Measurements from ENCODE around the gene ING3.

The ING3 gene

DNA sequence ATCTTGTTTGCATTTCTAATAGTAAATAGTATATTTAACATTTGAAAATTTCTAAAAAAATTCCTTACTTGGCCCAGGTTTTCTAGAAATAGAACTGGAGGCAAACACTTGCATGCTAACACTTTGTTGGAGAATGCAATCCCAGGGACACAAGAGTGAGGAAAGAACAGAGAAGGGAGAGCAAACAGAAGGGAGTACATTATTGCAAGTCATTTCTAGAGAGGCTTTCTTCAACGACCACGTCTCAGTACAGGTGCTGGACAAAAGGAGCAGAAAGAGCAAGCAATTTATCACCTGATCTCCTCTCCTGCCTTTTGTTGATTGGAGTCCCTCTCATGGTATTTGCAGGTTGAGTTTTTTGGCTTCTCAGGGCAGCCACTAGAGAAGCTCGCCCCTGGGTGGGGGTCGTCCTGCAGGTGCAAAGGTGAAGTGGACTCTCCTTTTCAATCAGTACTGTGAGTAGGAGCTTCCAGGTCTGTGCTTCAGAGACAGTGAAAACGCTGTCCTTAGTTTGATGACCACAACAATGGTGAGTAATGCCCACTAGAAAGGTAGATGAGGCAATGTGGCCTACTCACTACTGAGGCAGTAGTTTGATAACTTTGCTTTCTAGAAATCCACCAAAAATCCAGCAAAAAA lies 43.1 kb downstream of the ING3 start:
- Histone ChIP-seq H3K9ac (ENCODE audit: low read depth in 1 of 2, low read length in 2 of 2) (no peak overlapping the region), H3K9me3 (ENCODE audit: control insufficient read depth in 1 of 2, low read length in 2 of 2) (no peaks in the 10 kb centered on the region), H3K4me3 (ENCODE audit: low read depth in 1 of 2, low read length in 2 of 2) (no peak overlapping the region), H3K36me3 (ENCODE audit: control insufficient read depth in 1 of 2, insufficient read depth in 2 of 2, low read length in 2 of 2) (no peaks in the 10 kb centered on the region), H3K27ac (ENCODE audit: low read depth, low read length) (no peak overlapping the region), H3K4me1 (ENCODE audit: control insufficient read depth in 1 of 2, insufficient read depth in 2 of 2, low read length in 2 of 2) (peaks cover 9 to 14% of the 10 kb centered on the region in 2 donors), H3K27me3 (ENCODE audit: control insufficient read depth in 1 of 2, insufficient read depth in 2 of 2, low read length in 2 of 2) (peaks cover 4 to 8% of the 10 kb centered on the region in 2 donors)

DNA sequence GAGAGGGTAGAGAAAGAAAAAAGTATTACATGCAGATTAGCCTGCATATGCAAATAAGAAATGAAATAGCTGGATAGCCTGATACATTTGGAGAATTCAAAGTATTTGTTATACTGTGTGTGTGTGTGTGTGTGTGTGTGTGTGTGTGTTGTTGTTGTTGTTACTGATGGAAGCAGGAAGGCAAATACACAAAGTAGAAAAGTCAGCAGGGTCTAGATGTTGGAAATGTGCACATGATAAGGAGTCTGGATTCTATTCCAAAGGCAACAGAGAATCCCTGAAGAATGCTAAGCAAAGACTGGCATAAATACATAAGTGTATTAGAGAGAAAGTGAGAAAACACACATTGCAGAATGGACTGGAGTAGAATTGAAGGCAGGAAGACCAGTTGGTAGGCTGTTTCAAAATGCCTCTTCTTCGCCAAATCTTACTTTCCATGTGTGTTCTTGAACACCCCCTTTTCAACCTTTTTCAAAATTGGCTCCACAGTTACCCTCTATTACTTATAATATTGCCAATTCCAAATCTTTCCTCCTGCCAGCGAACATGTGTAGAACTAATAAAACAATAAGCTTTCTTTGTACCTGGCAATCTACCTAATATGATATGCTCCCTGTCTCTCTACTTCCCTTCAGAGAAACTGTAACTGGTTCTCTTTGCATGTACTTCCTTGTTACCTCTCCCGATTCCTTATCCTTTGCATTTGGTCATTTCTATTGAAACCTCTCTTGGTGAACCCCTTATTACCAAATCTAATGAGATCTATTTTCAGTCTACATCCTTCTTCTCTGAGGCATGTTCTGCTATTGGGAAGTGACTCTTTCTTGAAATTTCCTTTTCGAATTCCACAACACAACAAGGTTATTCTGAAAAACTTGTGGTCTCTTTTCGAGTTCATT lies 44.2 kb downstream of the ING3 start:
- Histone ChIP-seq H3K36me3 (ENCODE audit: control insufficient read depth in 1 of 2, insufficient read depth in 2 of 2, low read length in 2 of 2) (no peaks in the 10 kb centered on the region), H3K9ac (ENCODE audit: low read depth in 1 of 2, low read length in 2 of 2) (no peak overlapping the region), H3K27ac (ENCODE audit: low read depth, low read length) (no peak overlapping the region), H3K4me3 (ENCODE audit: low read depth in 1 of 2, low read length in 2 of 2) (no peak overlapping the region), H3K27me3 (ENCODE audit: control insufficient read depth in 1 of 2, insufficient read depth in 2 of 2, low read length in 2 of 2) (peaks cover under 1 to 5% of the 10 kb centered on the region in 2 donors), H3K4me1 (ENCODE audit: control insufficient read depth in 1 of 2, insufficient read depth in 2 of 2, low read length in 2 of 2) (peaks cover 3 to 17% of the 10 kb centered on the region in 2 donors), H3K9me3 (ENCODE audit: control insufficient read depth in 1 of 2, low read length in 2 of 2) (no peaks in the 10 kb centered on the region)

DNA sequence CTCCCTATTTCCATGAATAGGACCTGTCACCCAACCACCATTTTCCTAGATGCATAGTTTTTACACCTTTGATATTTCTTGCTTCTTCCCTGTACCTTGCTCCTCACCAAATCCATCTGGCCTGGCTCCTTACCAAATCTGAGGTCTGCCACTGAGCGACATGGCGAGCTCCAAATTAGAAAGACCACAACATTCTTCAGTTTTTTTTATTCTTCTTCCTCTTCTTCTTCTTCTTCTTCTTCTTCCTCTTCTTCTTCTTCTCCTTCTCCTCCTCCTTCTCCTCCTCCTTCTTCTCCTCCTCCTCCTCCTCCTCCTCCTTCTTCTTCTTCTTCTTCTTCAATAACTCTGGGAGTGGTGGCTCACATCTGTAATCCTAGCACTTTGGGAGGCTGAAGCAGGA lies 45.1 kb downstream of the ING3 start:
- Histone ChIP-seq H3K27me3 (ENCODE audit: control insufficient read depth in 1 of 2, insufficient read depth in 2 of 2, low read length in 2 of 2) (peaks cover 0 to 1% of the 10 kb centered on the region in 2 donors), H3K4me1 (ENCODE audit: control insufficient read depth in 1 of 2, insufficient read depth in 2 of 2, low read length in 2 of 2) (peaks cover 3 to 20% of the 10 kb centered on the region in 2 donors), H3K27ac (ENCODE audit: low read depth, low read length) (no peak overlapping the region)

DNA sequence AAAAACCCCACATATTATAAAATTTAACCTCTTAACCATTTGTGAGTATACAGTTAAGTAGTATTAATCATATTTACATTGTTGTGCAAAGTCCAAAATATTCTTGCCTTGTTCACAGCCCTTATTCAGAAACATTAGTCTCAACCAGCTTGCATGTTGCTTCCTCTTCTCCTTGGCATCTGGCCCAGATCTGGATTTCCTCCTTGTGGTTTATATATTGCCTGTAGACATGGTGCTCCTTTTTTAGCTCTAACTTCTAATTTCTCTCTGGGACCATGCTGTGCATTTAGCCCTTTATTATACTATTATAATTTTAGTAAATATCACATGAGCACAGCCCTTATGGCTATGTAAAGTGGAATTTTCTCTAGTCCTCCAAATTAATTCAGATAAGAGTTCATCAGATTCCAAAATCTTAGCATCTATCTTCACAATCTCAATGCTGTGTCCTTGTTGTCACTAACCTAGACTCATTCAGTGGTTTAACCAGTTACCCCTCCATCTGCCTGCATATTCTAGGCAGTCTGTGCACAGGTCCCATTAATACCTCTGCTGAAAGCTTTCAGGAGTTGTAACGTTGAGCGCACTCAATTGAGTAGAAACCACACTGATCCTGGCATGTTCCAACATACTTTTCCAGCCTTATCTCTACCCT lies 45.9 kb downstream of the ING3 start:
- Histone ChIP-seq H3K4me1 (ENCODE audit: control insufficient read depth in 1 of 2, insufficient read depth in 2 of 2, low read length in 2 of 2) (peaks cover 3 to 20% of the 10 kb centered on the region in 2 donors), H3K9me3 (ENCODE audit: control insufficient read depth in 1 of 2, low read length in 2 of 2) (no peaks in the 10 kb centered on the region), H3K9ac (ENCODE audit: low read depth in 1 of 2, low read length in 2 of 2) (no peak overlapping the region), H3K27ac (ENCODE audit: low read depth, low read length) (no peak overlapping the region), H3K27me3 (ENCODE audit: control insufficient read depth in 1 of 2, insufficient read depth in 2 of 2, low read length in 2 of 2) (no peaks in the 10 kb centered on the region), H3K4me3 (ENCODE audit: low read depth in 1 of 2, low read length in 2 of 2) (no peak overlapping the region), H3K36me3 (ENCODE audit: control insufficient read depth in 1 of 2, insufficient read depth in 2 of 2, low read length in 2 of 2) (no peaks in the 10 kb centered on the region)

More for the DNA sequence above, 45.1 kb downstream of the ING3 start:
- H3K36me3 ChIP-seq (ENCODE audit: control insufficient read depth in 1 of 2, insufficient read depth in 2 of 2, low read length in 2 of 2), result no peaks in the 10 kb centered on the region
- H3K4me3 ChIP-seq (ENCODE audit: low read depth in 1 of 2, low read length in 2 of 2), result no peak overlapping the region
- H3K9me3 ChIP-seq (ENCODE audit: control insufficient read depth in 1 of 2, low read length in 2 of 2), result no peaks in the 10 kb centered on the region
- no peak overlapping the region for H3K9ac ChIP-seq (ENCODE audit: low read depth in 1 of 2, low read length in 2 of 2)

DNA sequence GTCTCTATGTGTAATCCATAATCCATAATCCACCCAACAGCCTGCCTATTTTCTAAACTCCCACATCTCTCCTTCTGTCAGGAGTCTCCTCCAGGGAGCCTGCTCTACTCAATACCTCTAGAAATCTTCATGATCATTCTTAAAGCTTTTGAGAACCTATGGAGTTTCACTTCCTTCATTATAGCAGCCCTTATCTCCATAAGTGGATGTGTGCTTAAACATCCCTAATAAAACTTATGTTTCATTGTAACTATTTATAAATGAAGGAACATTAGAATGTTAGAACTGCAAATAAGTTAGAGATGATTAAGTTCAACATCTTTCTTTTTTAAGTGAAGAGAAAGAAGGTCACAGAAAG lies 46.4 kb downstream of the ING3 start:
- H3K27me3 ChIP-seq (ENCODE audit: control insufficient read depth in 1 of 2, insufficient read depth in 2 of 2, low read length in 2 of 2), result no peaks in the 10 kb centered on the region
- no peaks in the 10 kb centered on the region for H3K36me3 ChIP-seq (ENCODE audit: control insufficient read depth in 1 of 2, insufficient read depth in 2 of 2, low read length in 2 of 2)
- H3K4me3 ChIP-seq (ENCODE audit: low read depth in 1 of 2, low read length in 2 of 2), result no peak overlapping the region
- H3K9me3 ChIP-seq (ENCODE audit: control insufficient read depth in 1 of 2, low read length in 2 of 2), result no peaks in the 10 kb centered on the region
- no peak overlapping the region for H3K27ac ChIP-seq (ENCODE audit: low read depth, low read length)
- peaks cover 3 to 20% of the 10 kb centered on the region in 2 donors for H3K4me1 ChIP-seq (ENCODE audit: control insufficient read depth in 1 of 2, insufficient read depth in 2 of 2, low read length in 2 of 2)
- H3K9ac ChIP-seq (ENCODE audit: low read depth in 1 of 2, low read length in 2 of 2), result no peak overlapping the region

DNA sequence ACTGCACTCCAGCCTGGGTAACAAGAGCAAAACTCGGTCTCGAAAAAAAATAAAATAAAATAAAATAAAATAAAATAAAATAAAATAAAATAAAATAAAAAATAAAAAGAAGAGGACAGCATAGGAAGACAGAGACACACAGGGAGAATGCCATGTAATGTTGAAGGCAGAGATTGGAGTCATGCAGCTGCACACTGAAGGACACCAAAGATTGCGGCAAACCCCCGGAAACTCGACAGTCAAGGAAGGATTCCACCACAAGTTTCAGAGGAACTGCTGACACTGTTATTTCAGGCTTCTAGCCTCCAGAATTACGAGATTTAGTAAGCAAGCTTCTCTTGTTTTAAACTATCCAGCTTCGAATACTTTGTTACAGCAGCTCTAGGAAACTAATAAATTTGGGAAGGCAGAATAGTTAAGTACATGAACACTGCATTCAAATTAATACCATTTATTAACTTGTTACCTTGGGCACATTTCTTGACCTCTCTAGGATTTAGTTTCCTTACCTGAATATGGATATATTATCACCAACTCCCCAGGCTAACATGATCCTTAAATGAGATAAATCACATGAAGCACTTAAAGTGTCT lies 47.4 kb downstream of the ING3 start:
- Histone ChIP-seq H3K4me1 (ENCODE audit: control insufficient read depth in 1 of 2, insufficient read depth in 2 of 2, low read length in 2 of 2) (peaks cover 3 to 20% of the 10 kb centered on the region in 2 donors), H3K27me3 (ENCODE audit: control insufficient read depth in 1 of 2, insufficient read depth in 2 of 2, low read length in 2 of 2) (no peaks in the 10 kb centered on the region), H3K4me3 (ENCODE audit: low read depth in 1 of 2, low read length in 2 of 2) (no peak overlapping the region), H3K9me3 (ENCODE audit: control insufficient read depth in 1 of 2, low read length in 2 of 2) (no peaks in the 10 kb centered on the region), H3K9ac (ENCODE audit: low read depth in 1 of 2, low read length in 2 of 2) (no peak overlapping the region), H3K27ac (ENCODE audit: low read depth, low read length) (no peak overlapping the region), H3K36me3 (ENCODE audit: control insufficient read depth in 1 of 2, insufficient read depth in 2 of 2, low read length in 2 of 2) (no peaks in the 10 kb centered on the region)

DNA sequence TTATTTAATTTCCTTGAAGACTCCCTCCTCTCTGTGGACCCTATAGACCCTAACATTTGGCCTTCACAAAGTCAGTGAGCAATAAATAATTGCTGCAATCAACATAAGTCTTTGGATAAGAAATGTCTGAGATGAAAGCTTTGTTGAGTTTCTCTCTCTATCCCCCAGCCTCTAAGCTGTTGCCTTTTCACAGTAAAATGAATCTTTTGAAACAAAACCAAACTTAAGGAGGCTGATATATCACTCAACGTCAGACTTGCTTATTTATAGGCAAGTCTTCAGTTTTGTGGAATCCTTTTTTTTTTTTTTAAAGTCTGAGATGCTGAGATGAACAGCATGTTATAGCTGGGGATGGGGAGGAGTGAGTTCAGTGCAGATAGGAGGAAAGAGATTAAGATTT lies 47.9 kb downstream of the ING3 start:
- no peak overlapping the region for H3K27ac ChIP-seq (ENCODE audit: low read depth, low read length)

DNA sequence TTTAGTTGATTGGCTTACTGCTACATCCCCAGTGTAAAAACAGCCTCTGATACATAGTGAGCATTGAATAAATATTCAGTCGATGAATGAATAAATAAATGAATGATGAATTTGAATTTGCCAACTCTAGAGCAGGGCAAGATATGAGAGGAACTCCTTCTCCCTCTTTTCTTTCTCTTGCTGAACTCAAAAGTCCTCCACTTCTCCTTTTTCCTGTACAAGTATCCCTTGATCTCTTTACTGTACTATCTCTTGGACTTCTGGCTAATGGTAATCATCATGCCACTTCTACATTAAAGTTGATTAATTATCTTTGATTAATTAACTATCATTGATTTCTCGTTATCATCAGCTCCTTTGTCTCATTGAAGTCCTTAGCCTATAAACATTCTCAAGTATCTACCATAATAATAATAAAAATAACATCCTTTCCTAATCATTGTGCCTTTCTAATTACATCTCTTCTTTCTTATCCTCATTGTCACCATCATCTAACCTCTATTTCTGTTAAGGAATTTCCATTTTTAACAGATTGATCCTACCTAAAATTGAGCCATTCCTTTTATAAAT lies 48.5 kb downstream of the ING3 start:
- Histone ChIP-seq H3K4me3 (ENCODE audit: low read depth in 1 of 2, low read length in 2 of 2) (no peak overlapping the region), H3K4me1 (ENCODE audit: control insufficient read depth in 1 of 2, insufficient read depth in 2 of 2, low read length in 2 of 2) (peaks cover 3 to 20% of the 10 kb centered on the region in 2 donors), H3K9ac (ENCODE audit: low read depth in 1 of 2, low read length in 2 of 2) (no peak overlapping the region), H3K27me3 (ENCODE audit: control insufficient read depth in 1 of 2, insufficient read depth in 2 of 2, low read length in 2 of 2) (no peaks in the 10 kb centered on the region), H3K36me3 (ENCODE audit: control insufficient read depth in 1 of 2, insufficient read depth in 2 of 2, low read length in 2 of 2) (no peaks in the 10 kb centered on the region), H3K27ac (ENCODE audit: low read depth, low read length) (no peak overlapping the region), H3K9me3 (ENCODE audit: control insufficient read depth in 1 of 2, low read length in 2 of 2) (no peaks in the 10 kb centered on the region)

More for the DNA sequence above, 47.9 kb downstream of the ING3 start:
- Histone ChIP-seq H3K9me3 (ENCODE audit: control insufficient read depth in 1 of 2, low read length in 2 of 2) (no peaks in the 10 kb centered on the region), H3K36me3 (ENCODE audit: control insufficient read depth in 1 of 2, insufficient read depth in 2 of 2, low read length in 2 of 2) (no peaks in the 10 kb centered on the region), H3K4me1 (ENCODE audit: control insufficient read depth in 1 of 2, insufficient read depth in 2 of 2, low read length in 2 of 2) (peaks cover 3 to 20% of the 10 kb centered on the region in 2 donors), H3K27me3 (ENCODE audit: control insufficient read depth in 1 of 2, insufficient read depth in 2 of 2, low read length in 2 of 2) (no peaks in the 10 kb centered on the region), H3K9ac (ENCODE audit: low read depth in 1 of 2, low read length in 2 of 2) (no peak overlapping the region), H3K4me3 (ENCODE audit: low read depth in 1 of 2, low read length in 2 of 2) (no peak overlapping the region)

DNA sequence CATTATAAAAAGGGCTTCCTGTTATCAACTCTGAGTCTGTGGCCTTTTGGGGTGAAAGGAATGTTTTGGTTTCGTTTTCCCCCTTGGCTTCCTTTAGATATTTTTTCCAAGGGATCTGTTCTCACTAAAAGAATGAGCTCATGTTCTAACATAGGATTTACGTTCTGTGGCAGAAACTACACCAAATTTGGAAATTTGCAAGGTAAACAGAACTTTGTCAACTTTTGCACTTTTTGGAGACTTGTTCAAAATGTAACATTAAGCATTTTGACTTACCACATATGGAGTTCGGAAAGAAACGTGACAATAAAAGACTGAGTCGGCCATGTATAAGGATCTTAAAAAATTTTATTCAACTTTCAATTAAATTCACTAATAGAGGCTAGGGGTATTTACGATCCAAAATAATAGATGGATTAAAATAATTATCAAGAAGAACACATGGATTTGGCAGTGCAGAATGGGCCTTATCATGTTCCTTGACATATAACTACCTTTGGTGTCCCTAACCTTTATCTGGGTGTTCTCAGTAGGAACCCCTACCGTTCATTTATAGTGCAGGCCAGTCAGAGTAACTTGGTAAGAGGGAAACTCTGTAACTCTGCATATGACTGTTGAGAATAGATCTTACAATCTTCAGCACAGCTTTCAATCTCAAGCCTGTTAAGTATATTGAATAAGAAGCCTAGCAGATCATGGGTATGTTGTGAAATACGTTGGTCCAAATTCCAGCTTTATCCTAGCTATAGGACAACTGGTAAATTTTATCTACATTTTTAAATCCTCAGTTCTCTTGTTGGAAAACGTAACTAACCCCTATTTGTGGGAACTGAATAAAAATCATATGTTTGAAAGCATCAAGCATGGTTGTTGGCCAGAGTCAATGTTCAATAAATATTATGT lies 49.8 kb downstream of the ING3 start:
- Histone ChIP-seq H3K9ac (ENCODE audit: low read depth in 1 of 2, low read length in 2 of 2) (no peak overlapping the region), H3K4me1 (ENCODE audit: control insufficient read depth in 1 of 2, insufficient read depth in 2 of 2, low read length in 2 of 2) (peaks cover 3 to 15% of the 10 kb centered on the region in 2 donors)

More for the DNA sequence above, 49.8 kb downstream of the ING3 start:
- H3K27ac ChIP-seq (ENCODE audit: low read depth, low read length), result no peak overlapping the region
- no peak overlapping the region for H3K4me3 ChIP-seq (ENCODE audit: low read depth in 1 of 2, low read length in 2 of 2)
- H3K27me3 ChIP-seq (ENCODE audit: control insufficient read depth in 1 of 2, insufficient read depth in 2 of 2, low read length in 2 of 2), result no peaks in the 10 kb centered on the region
- no peaks in the 10 kb centered on the region for H3K9me3 ChIP-seq (ENCODE audit: control insufficient read depth in 1 of 2, low read length in 2 of 2)
- no peaks in the 10 kb centered on the region for H3K36me3 ChIP-seq (ENCODE audit: control insufficient read depth in 1 of 2, insufficient read depth in 2 of 2, low read length in 2 of 2)

Measured in duodenal mucosa (tissue), 2 donors.